ENCODE results near the gene CYP4A22.
A peak's percentile ranks its signal among the peaks of the same experiment; 100 is the strongest.

CYP4A22 gene

DNA sequence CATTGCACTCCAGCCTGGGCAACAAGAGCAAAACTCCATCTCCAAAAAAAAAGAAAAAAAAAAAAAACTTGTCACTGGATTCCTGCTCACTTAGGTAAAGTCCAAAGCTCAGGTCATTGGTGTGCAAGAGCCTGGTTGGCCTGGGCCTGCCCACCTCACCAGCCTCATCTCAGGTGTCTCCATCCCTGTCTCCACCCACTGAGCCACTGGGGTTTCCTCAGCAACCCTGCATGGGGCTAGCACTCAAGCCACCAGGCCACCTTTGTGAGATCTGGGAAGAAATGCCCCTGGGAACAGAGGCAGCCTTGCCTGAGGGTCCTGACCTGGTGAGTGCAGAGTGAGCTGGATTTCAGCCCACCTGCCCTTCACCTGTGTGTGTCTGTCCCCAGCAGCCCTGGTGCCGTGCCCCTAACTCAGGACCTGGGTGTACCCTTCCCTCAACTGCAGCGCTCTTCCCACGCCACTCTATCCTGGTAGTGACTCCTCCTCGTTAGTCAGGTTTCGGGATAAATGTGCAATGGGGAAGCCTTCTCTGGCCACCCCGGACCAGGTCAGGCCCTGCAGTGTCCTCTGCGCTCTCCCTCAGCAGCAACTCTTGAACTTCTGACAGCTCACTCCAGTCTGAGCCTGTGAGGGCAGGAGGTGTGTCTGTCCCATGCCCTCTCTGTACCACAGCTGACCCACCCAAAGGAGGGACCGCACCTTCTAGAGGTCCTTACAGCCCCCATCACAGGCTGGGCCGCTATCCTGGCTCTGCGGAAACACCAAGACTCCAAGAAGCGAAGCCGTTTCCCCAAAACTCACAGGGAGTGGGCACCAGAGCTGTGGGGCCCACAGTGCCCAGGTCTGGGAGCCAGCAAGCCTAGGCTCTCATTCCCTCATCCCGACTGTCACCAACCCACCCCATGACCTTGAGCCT is 49.3 kb downstream of the CYP4A22 start:
- no peak overlapping the region for H3K9ac ChIP-seq
- no peaks in the 10 kb centered on the region for H3K27me3 ChIP-seq
- H3K4me3 ChIP-seq = no peak overlapping the region
- H3K4me2 ChIP-seq = no peak overlapping the region
- H3K9me3 ChIP-seq = no peaks in the 10 kb centered on the region
- no peak for TF ChIP-seq Cebpa-rat (IDR thresholded peaks at IDR 0.05)
- H3K36me3 ChIP-seq = no peaks in the 10 kb centered on the region
- no peaks in the 10 kb centered on the region for H4K20me1 ChIP-seq
- no peak overlapping the region for H3K27ac ChIP-seq
- peaks cover 20% of the 10 kb centered on the region for H3K4me1 ChIP-seq

DNA sequence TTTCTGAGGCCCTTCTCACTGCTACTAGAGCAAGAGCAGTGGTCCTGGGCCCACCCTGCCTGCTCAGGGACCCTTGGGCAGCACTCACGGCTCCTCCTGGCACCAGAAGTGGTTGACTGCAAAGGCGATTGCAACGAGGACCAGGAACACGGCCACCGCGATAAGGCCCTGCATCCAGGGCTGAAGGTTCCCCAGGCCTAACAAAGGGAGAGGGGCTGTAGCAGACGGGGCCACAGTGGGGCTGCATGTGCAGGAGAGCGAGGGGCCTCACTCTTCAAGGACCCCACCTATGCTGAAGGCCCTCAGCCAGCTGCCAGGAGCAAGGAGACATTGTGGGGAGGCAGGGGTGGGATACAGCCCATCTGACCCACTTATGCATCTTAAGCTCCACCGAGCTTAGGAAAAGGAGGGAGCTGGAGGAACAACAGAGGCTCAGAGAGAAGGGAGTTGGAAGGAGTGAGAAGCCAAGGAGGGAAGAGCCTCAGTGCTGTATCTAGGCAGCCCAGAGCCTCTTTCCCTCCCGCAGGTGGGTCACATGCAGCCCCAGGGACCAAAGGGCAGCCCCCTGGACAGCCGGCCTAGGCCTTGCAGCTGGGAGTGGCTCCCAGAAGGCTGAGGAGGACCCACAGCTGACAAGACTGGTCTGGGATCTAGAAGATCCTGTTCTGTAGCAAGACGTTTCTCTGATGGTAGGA is 50.1 kb downstream of the CYP4A22 start:
- TF ChIP-seq Cebpa-rat (IDR thresholded peaks at IDR 0.05) = no peak
- no peaks in the 10 kb centered on the region for H3K9me3 ChIP-seq

DNA sequence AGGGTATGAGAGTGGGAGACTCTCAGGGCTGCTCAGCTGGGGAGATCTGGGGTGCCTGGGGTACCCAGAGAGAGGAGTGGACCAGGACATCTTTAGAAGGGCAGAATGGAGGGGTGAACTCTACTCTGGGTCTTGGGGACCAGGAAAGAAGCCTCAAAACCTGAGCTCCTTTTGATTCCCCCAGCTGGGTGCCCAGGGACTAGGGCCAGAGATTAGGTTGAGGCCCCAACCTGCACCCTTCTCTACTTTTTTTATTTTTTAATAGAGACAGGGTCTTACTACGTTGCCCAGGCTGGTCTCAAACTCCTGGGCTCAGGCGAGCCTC is 50.6 kb downstream of the CYP4A22 start:
- H4K20me1 ChIP-seq = no peaks in the 10 kb centered on the region
- no peaks in the 10 kb centered on the region for H3K9me3 ChIP-seq
- no peak for TF ChIP-seq Cebpa-rat (IDR thresholded peaks at IDR 0.05)
- H3K4me1 ChIP-seq = peaks cover 20% of the 10 kb centered on the region
- no peak overlapping the region for H3K9ac ChIP-seq
- no peak overlapping the region for H3K27ac ChIP-seq
- no peak overlapping the region for H3K4me2 ChIP-seq
- no peaks in the 10 kb centered on the region for H3K36me3 ChIP-seq
- no peaks in the 10 kb centered on the region for H3K27me3 ChIP-seq
- no peak overlapping the region for H3K4me3 ChIP-seq

More for the DNA sequence above, 50.1 kb downstream of the CYP4A22 start:
- Histone ChIP-seq H4K20me1 (no peaks in the 10 kb centered on the region), H3K9ac (no peak overlapping the region), H3K27me3 (no peaks in the 10 kb centered on the region), H3K4me3 (no peak overlapping the region), H3K36me3 (no peaks in the 10 kb centered on the region), H3K4me2 (no peak overlapping the region), H3K27ac (no peak overlapping the region), H3K4me1 (peaks cover 20% of the 10 kb centered on the region)

DNA sequence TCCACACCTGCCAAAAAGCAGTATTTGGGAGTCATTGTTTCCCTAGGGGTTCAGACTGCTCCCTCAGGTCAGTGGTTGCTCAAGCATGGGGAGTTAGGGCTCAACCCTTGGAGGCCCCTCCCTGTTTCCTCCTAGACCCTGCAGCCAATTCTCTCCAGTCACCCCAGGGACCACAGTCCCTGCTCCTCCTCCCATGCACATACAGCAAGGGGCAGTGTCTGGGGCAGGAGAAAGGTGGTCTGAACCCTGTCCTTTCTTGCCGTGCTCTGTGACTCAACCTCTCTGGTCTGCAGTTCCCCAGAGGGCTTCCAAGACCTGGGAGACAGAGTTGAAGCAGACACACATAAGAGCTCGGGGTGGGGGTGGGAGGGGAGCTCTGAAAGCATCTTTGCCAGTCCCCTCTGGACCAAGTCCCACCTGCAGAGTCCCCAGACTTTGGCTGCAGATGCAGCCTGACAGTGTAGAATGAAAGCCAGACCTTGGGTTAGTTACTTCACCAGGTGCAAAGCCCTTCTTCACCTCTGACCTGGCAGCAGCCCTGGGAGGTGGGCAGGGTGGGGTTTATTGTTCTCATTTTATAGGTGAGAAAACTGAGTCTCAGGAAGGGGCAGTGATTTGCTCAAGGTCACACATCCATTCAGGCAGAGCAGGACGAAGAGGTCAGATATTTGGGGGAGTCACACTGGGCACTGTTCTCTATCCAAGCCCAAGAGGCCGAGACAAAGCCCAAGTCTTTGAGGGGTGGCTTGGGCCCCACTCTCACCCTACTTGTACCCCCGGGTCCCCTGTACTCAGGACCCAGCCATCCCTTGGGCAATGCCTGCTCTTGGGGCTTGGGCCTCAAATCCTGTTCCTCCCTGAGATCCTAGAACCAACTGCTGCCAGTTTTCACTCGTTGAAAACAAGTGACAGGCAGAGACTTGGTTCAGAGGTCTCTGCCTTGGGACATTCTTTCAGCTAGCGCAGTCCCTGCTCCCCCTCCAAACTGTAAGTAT is 51.8 kb downstream of the CYP4A22 start:
- no peaks in the 10 kb centered on the region for H3K36me3 ChIP-seq
- no peaks in the 10 kb centered on the region for H4K20me1 ChIP-seq
- H3K9me3 ChIP-seq = no peaks in the 10 kb centered on the region
- H3K27ac ChIP-seq = no peak overlapping the region
- H3K4me2 ChIP-seq = peak overlapping the region; percentile 28
- H3K27me3 ChIP-seq = no peaks in the 10 kb centered on the region
- no peak overlapping the region for H3K4me3 ChIP-seq
- H3K4me1 ChIP-seq = peaks cover 13% of the 10 kb centered on the region
- no peak overlapping the region for H3K9ac ChIP-seq
- no peak for TF ChIP-seq Cebpa-rat (IDR thresholded peaks at IDR 0.05)

DNA sequence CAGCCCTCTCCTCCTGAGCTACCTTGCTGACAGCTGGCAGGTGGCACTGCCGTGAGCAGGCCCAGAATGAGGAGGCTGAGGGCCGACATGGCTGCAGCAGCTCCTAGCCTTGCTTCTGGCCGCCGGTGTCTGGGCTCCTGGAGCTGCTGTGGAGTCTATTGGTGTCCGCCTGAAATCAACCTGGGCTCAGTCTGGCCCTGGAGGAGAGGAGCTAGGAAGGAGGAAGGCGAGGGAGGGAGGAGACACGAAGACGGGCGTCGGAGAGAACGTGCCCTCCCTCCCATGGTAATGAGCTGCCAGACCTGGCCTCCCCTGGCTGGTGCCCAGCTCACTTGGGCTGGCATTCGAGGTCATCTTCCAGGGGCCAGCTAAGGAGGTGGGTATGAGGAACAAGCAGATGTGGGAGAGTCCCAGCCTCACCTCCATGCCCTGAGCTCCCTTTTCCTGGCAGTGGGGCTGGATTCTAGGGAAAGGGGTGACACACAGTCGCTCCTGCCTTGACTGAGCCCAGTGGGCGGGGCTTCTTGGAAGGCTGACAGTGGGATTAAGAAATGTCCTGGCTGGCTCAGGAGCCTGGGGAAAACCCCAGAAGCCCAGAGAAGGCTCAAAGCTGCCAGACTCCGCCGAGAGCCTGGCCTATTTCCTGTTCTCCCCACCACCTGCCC is 52.7 kb downstream of the CYP4A22 start, which contains the start of gene PDZK1IP1:
Gene PDZK1IP1, minus strand, starts transcription at position 193 of the 665 bp plus-strand sequence. Its CDS starts 104 bp downstream, at position 89.
- no peak within 1 kb of the TSS for H3K9ac ChIP-seq
- no peak within 1 kb of the TSS for H3K27ac ChIP-seq

DNA sequence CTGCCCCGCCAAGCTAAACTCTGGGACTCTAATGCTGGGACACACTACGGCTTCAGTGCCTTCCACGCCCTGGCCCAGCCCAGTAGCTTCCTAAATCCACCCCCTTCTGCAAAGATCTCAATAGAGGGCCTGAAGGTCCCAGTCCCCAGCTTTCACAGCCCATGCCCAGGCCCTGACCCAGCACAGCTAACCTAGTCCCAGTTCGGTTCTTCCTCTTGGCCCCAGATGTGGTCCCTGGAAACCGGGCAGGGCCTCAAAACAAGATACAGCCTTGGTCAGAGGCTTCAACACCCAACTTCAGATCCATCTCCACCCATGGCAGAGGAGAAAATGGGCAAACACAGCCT is 53.2 kb downstream of the CYP4A22 start:
- Histone ChIP-seq H3K4me2 (no peak overlapping the region), H3K4me1 (peaks cover 13% of the 10 kb centered on the region), H3K9me3 (no peaks in the 10 kb centered on the region), H3K4me3 (no peak overlapping the region), H3K27ac (no peak overlapping the region), H4K20me1 (no peaks in the 10 kb centered on the region), H3K36me3 (no peaks in the 10 kb centered on the region), H3K9ac (no peak overlapping the region), H3K27me3 (no peaks in the 10 kb centered on the region)
- TF ChIP-seq Cebpa-rat (IDR thresholded peaks at IDR 0.05) = no peak

More for the DNA sequence above, 52.7 kb downstream of the CYP4A22 start, which contains the start of gene PDZK1IP1:
- TF ChIP-seq Cebpa-rat (IDR thresholded peaks at IDR 0.05) = no peak
- peak within 1 kb of the TSS; percentile 28 for H3K4me2 ChIP-seq
- H3K36me3 ChIP-seq = no peaks in the 10 kb centered on the region
- H4K20me1 ChIP-seq = no peaks in the 10 kb centered on the region
- no peak within 1 kb of the TSS for H3K4me3 ChIP-seq
- no peaks in the 10 kb centered on the region for H3K9me3 ChIP-seq
- H3K4me1 ChIP-seq = peaks cover 13% of the 10 kb centered on the region
- no peaks in the 10 kb centered on the region for H3K27me3 ChIP-seq

DNA sequence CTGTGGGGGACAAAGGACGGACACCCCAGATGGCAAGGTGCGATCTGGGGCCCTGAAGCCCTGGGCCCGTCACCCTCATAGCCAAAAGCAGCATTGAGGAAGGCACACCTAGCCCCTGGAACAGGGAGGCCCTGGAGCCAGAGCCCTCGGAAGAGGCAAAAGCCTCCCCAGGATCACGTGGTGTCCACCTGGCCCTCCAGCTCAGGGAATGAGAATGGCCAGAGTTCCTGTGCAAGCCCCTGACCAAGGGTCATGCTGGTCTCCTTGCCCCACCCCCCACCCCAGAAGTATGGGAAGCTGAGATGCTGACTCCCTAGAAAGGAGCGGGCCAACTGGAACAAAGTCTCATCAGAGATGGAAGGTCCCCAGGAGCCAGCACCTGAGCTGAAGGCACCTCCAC is 53.6 kb downstream of the CYP4A22 start:
- Histone ChIP-seq H3K4me1 (peaks cover 13% of the 10 kb centered on the region), H3K4me3 (no peak overlapping the region), H3K9me3 (no peaks in the 10 kb centered on the region), H3K27ac (no peak overlapping the region), H3K9ac (no peak overlapping the region), H3K4me2 (no peak overlapping the region), H3K27me3 (no peaks in the 10 kb centered on the region), H4K20me1 (no peaks in the 10 kb centered on the region), H3K36me3 (no peaks in the 10 kb centered on the region)
- TF ChIP-seq Cebpa-rat (IDR thresholded peaks at IDR 0.05) = no peak

DNA sequence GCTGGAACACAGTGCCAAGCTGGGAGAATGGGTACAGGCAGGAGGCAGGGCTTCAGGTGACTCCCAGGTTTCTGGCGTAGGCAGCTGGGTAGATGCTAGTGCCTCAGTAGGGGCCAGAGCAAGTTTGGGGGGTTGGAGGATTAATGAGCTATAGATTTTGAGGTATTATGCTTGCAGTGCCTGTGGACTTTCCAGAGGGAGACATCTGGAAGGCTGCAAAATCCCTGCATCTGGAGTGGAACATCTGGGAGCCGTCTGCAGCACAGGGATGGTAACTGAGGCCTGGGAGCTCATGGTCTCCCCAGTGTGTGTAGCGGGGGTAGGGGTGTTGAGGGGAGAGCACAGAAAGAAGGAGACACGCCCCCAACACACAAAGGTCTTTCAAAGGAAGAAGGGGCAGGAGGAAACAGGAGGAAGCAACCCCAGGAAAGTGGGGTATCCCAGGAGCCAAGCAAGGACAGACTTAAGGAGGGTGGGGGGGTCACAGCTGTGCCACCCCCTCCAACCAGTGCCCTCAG is 54.8 kb downstream of the CYP4A22 start:
- H3K4me3 ChIP-seq = no peak overlapping the region
- H3K27me3 ChIP-seq = no peaks in the 10 kb centered on the region
- no peak overlapping the region for H3K4me2 ChIP-seq
- TF ChIP-seq Cebpa-rat (IDR thresholded peaks at IDR 0.05) = no peak
- H3K9ac ChIP-seq = no peak overlapping the region
- H3K27ac ChIP-seq = no peak overlapping the region
- no peaks in the 10 kb centered on the region for H4K20me1 ChIP-seq
- no peaks in the 10 kb centered on the region for H3K36me3 ChIP-seq
- no peaks in the 10 kb centered on the region for H3K9me3 ChIP-seq
- peaks cover 13% of the 10 kb centered on the region for H3K4me1 ChIP-seq
